ENCODE data around the gene YPEL1.

DNA sequence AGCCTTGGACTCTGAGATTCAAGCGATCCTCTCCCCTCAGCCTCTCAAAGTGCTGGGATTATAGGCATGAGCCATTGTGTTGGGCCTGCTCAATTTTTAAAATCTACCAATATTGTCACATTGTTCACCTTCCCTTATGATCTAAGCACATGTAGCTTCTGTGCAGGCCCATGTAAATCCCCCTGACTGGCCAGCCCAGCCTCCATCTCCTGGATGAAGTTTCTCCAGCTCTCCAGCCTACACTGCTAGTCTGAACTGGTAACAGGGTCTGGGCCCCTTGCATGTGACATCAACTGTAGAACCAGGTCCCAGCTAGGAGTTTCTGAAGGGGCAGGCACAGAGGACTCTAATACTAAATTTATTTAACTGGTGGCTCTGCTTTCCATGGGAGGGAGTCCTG, 32.8 kb upstream of the YPEL1 start:
- TF ChIP-seq, protein P1, sequence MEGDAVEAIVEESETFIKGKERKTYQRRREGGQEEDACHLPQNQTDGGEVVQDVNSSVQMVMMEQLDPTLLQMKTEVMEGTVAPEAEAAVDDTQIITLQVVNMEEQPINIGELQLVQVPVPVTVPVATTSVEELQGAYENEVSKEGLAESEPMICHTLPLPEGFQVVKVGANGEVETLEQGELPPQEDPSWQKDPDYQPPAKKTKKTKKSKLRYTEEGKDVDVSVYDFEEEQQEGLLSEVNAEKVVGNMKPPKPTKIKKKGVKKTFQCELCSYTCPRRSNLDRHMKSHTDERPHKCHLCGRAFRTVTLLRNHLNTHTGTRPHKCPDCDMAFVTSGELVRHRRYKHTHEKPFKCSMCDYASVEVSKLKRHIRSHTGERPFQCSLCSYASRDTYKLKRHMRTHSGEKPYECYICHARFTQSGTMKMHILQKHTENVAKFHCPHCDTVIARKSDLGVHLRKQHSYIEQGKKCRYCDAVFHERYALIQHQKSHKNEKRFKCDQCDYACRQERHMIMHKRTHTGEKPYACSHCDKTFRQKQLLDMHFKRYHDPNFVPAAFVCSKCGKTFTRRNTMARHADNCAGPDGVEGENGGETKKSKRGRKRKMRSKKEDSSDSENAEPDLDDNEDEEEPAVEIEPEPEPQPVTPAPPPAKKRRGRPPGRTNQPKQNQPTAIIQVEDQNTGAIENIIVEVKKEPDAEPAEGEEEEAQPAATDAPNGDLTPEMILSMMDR (IDR thresholded peaks at IDR 0.05): no peak
- no peak for TF ChIP-seq EZH2phosphoT487 (IDR thresholded peaks at IDR 0.05)

Data from neural progenitor cell (in vitro differentiated cells).